C4-2B (cell line): ENCODE measurements around the gene ABL2.

ENCODE experiments used
- ZFX ChIP-seq: fragments of 450-650 bp; IDR thresholded peaks from 2 replicates; pipeline ENCODE4 v1.6.1; 2017
- TF ChIP-seq, protein P1 (sequence below): fragments of 450-650 bp; conservative IDR thresholded peaks from 2 replicates; pipeline ENCODE4 v1.5.1; 2017; ENCODE audit warnings: mild to moderate bottlenecking

DNA sequence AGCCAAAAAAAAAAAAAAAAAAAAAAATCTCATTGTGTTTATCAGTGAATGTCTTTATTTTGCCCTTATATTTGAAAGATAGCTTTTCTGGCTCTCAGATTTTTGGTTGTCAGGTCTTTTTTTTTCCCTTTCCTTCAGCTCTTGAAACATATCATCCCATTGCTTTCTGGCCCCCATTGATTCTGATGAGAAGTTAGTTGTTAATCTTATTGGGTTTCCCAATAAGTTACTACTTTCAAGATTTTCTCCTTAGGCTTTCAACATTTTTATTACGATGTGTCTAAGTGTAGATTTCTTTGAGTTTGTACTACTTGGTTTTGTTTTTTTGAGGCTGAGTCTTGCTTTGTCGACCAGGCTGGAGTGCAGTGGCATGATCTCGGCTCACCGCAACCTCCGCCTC, 49.4 kb upstream of the ABL2 start:
- TF ChIP-seq, protein P1, sequence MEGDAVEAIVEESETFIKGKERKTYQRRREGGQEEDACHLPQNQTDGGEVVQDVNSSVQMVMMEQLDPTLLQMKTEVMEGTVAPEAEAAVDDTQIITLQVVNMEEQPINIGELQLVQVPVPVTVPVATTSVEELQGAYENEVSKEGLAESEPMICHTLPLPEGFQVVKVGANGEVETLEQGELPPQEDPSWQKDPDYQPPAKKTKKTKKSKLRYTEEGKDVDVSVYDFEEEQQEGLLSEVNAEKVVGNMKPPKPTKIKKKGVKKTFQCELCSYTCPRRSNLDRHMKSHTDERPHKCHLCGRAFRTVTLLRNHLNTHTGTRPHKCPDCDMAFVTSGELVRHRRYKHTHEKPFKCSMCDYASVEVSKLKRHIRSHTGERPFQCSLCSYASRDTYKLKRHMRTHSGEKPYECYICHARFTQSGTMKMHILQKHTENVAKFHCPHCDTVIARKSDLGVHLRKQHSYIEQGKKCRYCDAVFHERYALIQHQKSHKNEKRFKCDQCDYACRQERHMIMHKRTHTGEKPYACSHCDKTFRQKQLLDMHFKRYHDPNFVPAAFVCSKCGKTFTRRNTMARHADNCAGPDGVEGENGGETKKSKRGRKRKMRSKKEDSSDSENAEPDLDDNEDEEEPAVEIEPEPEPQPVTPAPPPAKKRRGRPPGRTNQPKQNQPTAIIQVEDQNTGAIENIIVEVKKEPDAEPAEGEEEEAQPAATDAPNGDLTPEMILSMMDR, result no peak
- TF ChIP-seq ZFX, result no peak
